ENCODE measurements around the gene GALNTL6.

DNA sequence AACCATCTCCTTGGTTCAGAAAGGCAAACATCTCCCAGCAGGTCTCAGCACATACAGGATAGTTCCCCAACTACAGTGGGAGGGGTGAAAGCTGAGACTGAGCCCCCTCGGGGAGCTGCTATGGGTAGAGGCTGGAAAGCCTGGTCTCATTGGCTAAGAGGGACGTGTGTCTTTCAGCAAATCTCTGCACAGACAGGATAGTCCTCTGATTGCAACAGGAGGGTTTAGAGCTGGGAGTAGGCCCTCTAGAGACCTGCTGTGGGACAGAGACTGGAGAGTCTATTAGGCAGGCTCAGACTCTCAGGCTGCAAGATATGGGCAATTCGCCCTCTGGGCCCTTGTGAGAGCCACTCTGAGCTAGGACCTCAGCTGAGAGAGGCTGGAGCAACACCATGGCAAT, 1083.8 kb downstream of the GALNTL6 start:
- TF ChIP-seq FOXK2 (IDR thresholded peaks at IDR 0.05) (no peak), SUZ12 (IDR thresholded peaks at IDR 0.05) (no peak), ZNF384 (IDR thresholded peaks at IDR 0.05) (no peak), BHLHE40 (IDR thresholded peaks at IDR 0.05; ENCODE audit: borderline replicate concordance) (no peak), SP1 (IDR thresholded peaks at IDR 0.05) (no peak), NFRKB (IDR thresholded peaks at IDR 0.05) (no peak), TARDBP (IDR thresholded peaks at IDR 0.05) (no peak), FOXM1 (IDR thresholded peaks at IDR 0.05; ENCODE audit: borderline replicate concordance) (no peak), ARNT (IDR thresholded peaks at IDR 0.05) (no peak)
